Aorta (tissue), 5 donors: Measurements from ENCODE around the gene TMPRSS5. TPM values are rescaled to one million over a fixed set of nuclear protein-coding genes. Genes with fewer than 3 reads are reported as not detected.
"Not testable (repeated sequence)": the region's sequence is repeated elsewhere in the genome, so short reads cannot be mapped to it uniquely, and the experiment has no call there.

ENCODE experiments used
- ATAC-seq: fragments of 200-7000 bp; cut with Tn5 transposase; one replicate; pipeline ENCODE4 v1.9.1; 2022; ENCODE audit warnings: moderate library complexity; ENCODE audit not compliant: low FRiP score
- DNase-seq, 2 donors: peaks; one replicate each; pipeline ENCODE4 v3.0.0-alpha.2; 2020
- H3K27ac ChIP-seq, 2 donors: one replicate each; pipeline ENCODE4 v1.5.1; 2013; ENCODE audit warnings: low read length in 2 of 2, mild to moderate bottlenecking in 2 of 2, moderate library complexity in 2 of 2, control low read depth in 1 of 2, inconsistent platforms in 1 of 2, low read depth in 1 of 2
- H3K27me3 ChIP-seq, 2 donors: one replicate each; pipeline ENCODE4 v1.6.1; 2013; ENCODE audit warnings: control low read depth in 1 of 2, low read length in 1 of 2, mild to moderate bottlenecking in 1 of 2, moderate library complexity in 1 of 2; ENCODE audit not compliant: insufficient read depth in 2 of 2, control insufficient read depth in 1 of 2
- H3K36me3 ChIP-seq, 2 donors: one replicate each; pipeline ENCODE4 v1.6.1; 2013; ENCODE audit warnings: control low read depth in 1 of 2, low read length in 1 of 2, mild to moderate bottlenecking in 1 of 2; ENCODE audit not compliant: insufficient read depth in 2 of 2, control insufficient read depth in 1 of 2
- H3K4me1 ChIP-seq, 2 donors: one replicate each; pipeline ENCODE4 v1.6.1; 2013; ENCODE audit warnings: low read length in 2 of 2, control low read depth in 1 of 2, mild to moderate bottlenecking in 1 of 2, moderate library complexity in 1 of 2; ENCODE audit not compliant: insufficient read depth in 2 of 2, control insufficient read depth in 1 of 2
- H3K4me3 ChIP-seq, 2 donors: one replicate each; pipeline ENCODE4 v1.5.1; 2013; ENCODE audit warnings: low read length in 2 of 2, control low read depth in 1 of 2, mild to moderate bottlenecking in 1 of 2
- H3K9me3 ChIP-seq: one replicate; pipeline ENCODE4 v1.6.1; 2013; ENCODE audit warnings: mild to moderate bottlenecking, low read length; ENCODE audit not compliant: control insufficient read depth
- WGBS, 2 donors: extraction: QIAGEN DNeasy Blood & Tissue Kit; methylation state at CpG; one replicate each; pipeline ENCODE4 v1.1.7; 2013; 5-methylcytosine and 5-hydroxymethylcytosine counted together
- intact Hi-C, 2 donors: fragments of 100-400 bp; cut with DNase I; formaldehyde crosslinking; loops; one replicate each; pipeline versions ENCODE4 v1.14.2 to v1.15.0; 2022
- polyA plus RNA-seq, 2 donors: library from polyadenylated mRNA; stranded (reverse); fragments of 200-250 nt; gene quantifications; one replicate each; pipeline ENCODE4 v1.2.3, GENCODE V29; 2013
- total RNA-seq, 2 donors: library from RNA; stranded (reverse); fragmentation: NEBNext Ultra II Directional; extraction: Animal tissue kit (Norgen Biotek cat#: 25700); gene quantifications; one replicate each; pipeline ENCODE4 v1.2.1, GENCODE V29; 2021
- donor health status: healthy with polysubstance abuse.
- donor health status: Bipolar disorder and iron deficiency.
- donor health status: DM: no; HTN: no; CAD: no.
- donor health status: DM: no; HTN: no; CAD: no.
- donor health status: DM: yes; HTN: yes; CAD: no.

The TMPRSS5 gene
- total and polyA plus RNA-seq, 4 donors: 1.8 to 2.2 (median 2.0) TPM; not detected in 1

DNA sequence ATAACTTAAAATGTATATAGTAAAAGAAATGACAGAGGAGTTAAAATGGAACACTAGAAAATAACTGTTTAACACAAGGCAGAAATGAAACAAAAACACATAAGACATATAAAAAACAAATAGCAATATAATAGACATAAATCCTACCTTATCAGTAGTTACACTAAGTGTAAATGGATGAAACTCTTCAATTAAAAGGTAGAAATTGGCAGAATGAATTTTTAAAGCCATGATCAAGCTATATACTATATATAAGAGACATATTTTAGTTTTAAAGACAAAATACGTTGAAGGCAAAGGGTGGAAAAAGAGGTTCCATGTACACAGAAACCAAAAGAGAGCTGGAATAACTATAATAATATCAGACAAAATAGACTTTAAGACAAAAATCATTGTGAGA, 4.9 kb upstream of the TMPRSS5 start:
- ATAC-seq: no peak
- Histone ChIP-seq H3K27ac (no peak overlapping the region), H3K4me3 (no peak overlapping the region), H3K36me3 (peaks cover 2 to 4% of the 10 kb centered on the region in 2 donors), H3K4me1 (no peaks in the 10 kb centered on the region), H3K27me3 (no peaks in the 10 kb centered on the region), H3K9me3 (peaks cover 4% of the 10 kb centered on the region)
- no peak for DNase-seq
- intact Hi-C loops: no loop called here
- 97 to 98% methylated on average over 1 of the region's 1 CpG for WGBS, 2 donors

- 96 to 100% methylated on average over 1 of the region's 1 CpG for WGBS, 2 donors
- intact Hi-C loops, ATAC-seq: not testable (repeated sequence)
Measured at GRCh38 chr11:113703551-113703950, 2.6 kb downstream of the TMPRSS5 start.

GRCh38 chr11:113701491-113701890, 4.6 kb downstream of the TMPRSS5 start:
- Histone ChIP-seq H3K27me3 (no peaks in the 10 kb centered on the region), H3K4me3 (no peak overlapping the region), H3K9me3 (peaks cover 1% of the 10 kb centered on the region), H3K4me1 (no peaks in the 10 kb centered on the region), H3K27ac (no peak overlapping the region), H3K36me3 (peaks cover 0 to 2% of the 10 kb centered on the region in 2 donors)
- no peak for ATAC-seq
- no peak for DNase-seq
- intact Hi-C loops: no loop called here
- WGBS, 2 donors: 97 to 100% methylated on average over 1 of the region's 1 CpG

More at GRCh38 chr11:113703551-113703950, 2.6 kb downstream of the TMPRSS5 start:
- not testable (repeated sequence) for H3K27ac ChIP-seq, H3K9me3 ChIP-seq, H3K27me3 ChIP-seq, DNase-seq, H3K4me3 ChIP-seq, H3K4me1 ChIP-seq, H3K36me3 ChIP-seq

DNA sequence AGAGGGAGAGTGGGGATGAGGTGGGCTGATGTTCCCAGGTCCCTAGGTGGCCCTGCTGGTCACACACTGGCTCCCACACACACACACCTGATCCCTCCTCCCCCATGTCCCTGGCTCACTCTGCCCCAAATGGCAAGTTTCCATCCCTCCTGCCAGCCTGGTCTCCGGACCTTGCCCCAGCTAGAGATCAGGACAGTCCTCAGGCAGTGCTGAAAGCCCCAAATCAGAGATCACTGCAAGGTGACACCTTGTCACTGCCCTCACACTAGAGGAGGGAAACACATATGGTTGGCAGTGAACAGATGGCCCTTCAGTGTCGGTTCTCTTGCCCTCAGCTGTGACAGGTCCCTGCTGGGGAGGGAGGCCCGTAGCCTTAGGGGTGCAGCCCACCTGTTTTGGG, 7.6 kb downstream of the TMPRSS5 start:
- 66 to 70% methylated on average over 3 of the region's 3 CpGs for WGBS, 2 donors
- no peaks in the 10 kb centered on the region for H3K36me3 ChIP-seq
- no peaks in the 10 kb centered on the region for H3K27me3 ChIP-seq
- no peak for ATAC-seq
- no peak overlapping the region for H3K27ac ChIP-seq
- DNase-seq: no peak
- no peak overlapping the region for H3K4me3 ChIP-seq
- intact Hi-C loops: no loop called here
- H3K9me3 ChIP-seq: no peaks in the 10 kb centered on the region
- H3K4me1 ChIP-seq: no peaks in the 10 kb centered on the region

DNA sequence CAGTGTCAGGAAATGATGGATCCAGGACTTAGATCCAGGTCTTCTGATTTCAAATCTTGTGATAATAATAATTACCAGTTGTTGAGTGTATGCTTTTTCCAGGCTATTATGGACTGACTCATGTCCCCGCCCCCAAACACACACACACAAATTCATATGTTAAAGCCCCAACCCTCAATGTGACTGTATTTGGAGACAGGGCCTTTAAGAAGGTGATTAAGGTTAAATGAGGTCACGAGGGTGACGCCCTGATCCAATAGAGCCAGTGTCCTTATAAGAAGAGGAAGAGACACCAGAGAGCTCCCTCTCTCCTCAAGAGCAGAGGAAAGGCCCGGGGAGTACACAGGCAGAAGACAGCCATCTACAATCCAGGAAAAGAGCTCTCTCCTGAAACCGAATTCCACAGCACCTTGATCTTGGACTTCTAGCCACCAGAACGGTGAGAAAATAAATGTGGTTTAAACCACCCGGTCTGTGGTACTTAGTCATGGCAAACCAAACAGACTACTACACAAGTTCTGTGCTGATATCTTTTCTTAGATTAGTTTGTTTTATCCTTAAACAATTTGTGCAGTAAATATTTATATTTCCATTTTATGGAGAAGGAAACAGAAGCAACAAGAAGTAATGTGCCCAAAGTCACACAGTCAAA, 8.2 kb downstream of the TMPRSS5 start:
- H3K9me3 ChIP-seq: no peaks in the 10 kb centered on the region
- no peak overlapping the region for H3K27ac ChIP-seq
- no peak for ATAC-seq
- H3K4me1 ChIP-seq: no peaks in the 10 kb centered on the region
- intact Hi-C loops: no loop called here
- H3K4me3 ChIP-seq: no peak overlapping the region
- DNase-seq: no peak
- WGBS, 2 donors: 83 to 85% methylated on average over 7 of the region's 7 CpGs
- H3K36me3 ChIP-seq: no peaks in the 10 kb centered on the region
- no peaks in the 10 kb centered on the region for H3K27me3 ChIP-seq

- no peak for ATAC-seq
- WGBS, 2 donors: 93 to 96% methylated on average over 5 of the region's 5 CpGs
- Histone ChIP-seq H3K27ac (no peak overlapping the region), H3K4me3 (no peak overlapping the region), H3K4me1 (no peaks in the 10 kb centered on the region), H3K36me3 (no peaks in the 10 kb centered on the region), H3K9me3 (no peaks in the 10 kb centered on the region), H3K27me3 (no peaks in the 10 kb centered on the region)
- intact Hi-C loops: no loop called here
- DNase-seq: no peak
Measured at GRCh38 chr11:113697111-113697510, 9.0 kb downstream of the TMPRSS5 start.

GRCh38 chr11:113695207-113695606, 10.9 kb downstream of the TMPRSS5 start:
- Histone ChIP-seq H3K9me3 (no peaks in the 10 kb centered on the region), H3K27ac (no peak overlapping the region), H3K36me3 (no peaks in the 10 kb centered on the region), H3K4me1 (no peaks in the 10 kb centered on the region), H3K4me3 (no peak overlapping the region), H3K27me3 (no peaks in the 10 kb centered on the region)
- WGBS, 2 donors: 83 to 96% methylated on average over 4 of the region's 4 CpGs
- ATAC-seq (no peak), DNase-seq (no peak)
- intact Hi-C loops: no loop called here

- no peak overlapping the region for H3K4me3 ChIP-seq
- WGBS, 2 donors: 95 to 97% methylated on average over 12 of the region's 12 CpGs
- no peak for ATAC-seq
- no peaks in the 10 kb centered on the region for H3K27me3 ChIP-seq
- no peak overlapping the region for H3K27ac ChIP-seq
- H3K4me1 ChIP-seq: no peaks in the 10 kb centered on the region
- no peak for DNase-seq
- no peaks in the 10 kb centered on the region for H3K9me3 ChIP-seq
- H3K36me3 ChIP-seq: no peaks in the 10 kb centered on the region
- intact Hi-C loops: no loop called here
Measured at GRCh38 chr11:113694390-113694789, 11.7 kb downstream of the TMPRSS5 start.

DNA sequence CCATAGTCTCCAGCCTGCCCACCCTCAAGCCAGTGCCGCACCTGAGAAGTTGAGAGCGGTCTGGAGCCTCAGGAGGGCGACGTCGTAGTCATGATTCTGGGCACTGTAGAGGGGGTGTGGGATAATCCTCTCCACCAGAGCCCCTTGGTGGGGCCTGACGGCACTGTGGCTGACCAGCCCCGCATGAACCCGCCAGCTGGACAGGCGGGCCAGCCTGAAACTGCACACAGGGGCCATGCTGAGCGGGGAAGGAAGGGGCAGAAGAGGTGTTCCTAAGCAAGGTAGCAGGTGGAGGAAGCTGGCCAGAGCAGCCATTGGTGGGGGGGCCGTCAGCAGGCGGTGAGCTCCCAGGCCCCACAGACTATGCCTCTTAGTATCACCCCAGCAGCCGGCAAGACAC, 13.1 kb downstream of the TMPRSS5 start:
- Histone ChIP-seq H3K36me3 (no peaks in the 10 kb centered on the region), H3K9me3 (no peaks in the 10 kb centered on the region), H3K4me1 (no peaks in the 10 kb centered on the region), H3K4me3 (no peak overlapping the region), H3K27ac (no peak overlapping the region), H3K27me3 (no peaks in the 10 kb centered on the region)
- WGBS, 2 donors: 88 to 89% methylated on average over 13 of the region's 13 CpGs
- ATAC-seq: no peak
- DNase-seq: no peak
- intact Hi-C loops: no loop called here
